ENCODE data around the gene CELA2A. TPM values are rescaled to one million over a fixed set of nuclear protein-coding genes. Genes with fewer than 3 reads are reported as not detected.

CELA2A gene
- total RNA-seq, 1 donor from 2014 or later, result not detected

- TF ChIP-seq CTCF (IDR thresholded peaks at IDR 0.05) (no peak), EZH2 (IDR thresholded peaks at IDR 0.05) (no peak), EZH2phosphoT487 (IDR thresholded peaks at IDR 0.05) (no peak)
- H3K9me3 ChIP-seq (ENCODE audit: low read depth), result no peaks in the 10 kb centered on the region
- no peaks in the 10 kb centered on the region for H3K36me3 ChIP-seq
- Mint-ChIP-seq H3K9me3 (no peaks in the 10 kb centered on the region), H3K27me3 (ENCODE audit: insufficient read depth, low read depth) (peaks cover 18% of the 10 kb centered on the region), H3K4me3 (peak overlapping the region; percentile 90), H3K36me3 (peaks cover 4% of the 10 kb centered on the region), H3K4me1 (peaks cover 44% of the 10 kb centered on the region), H3K27ac (no peak overlapping the region)
- no peak for DNase-seq (ENCODE audit: low spot score)
- H3K79me2 ChIP-seq (ENCODE audit: low read depth), result no peaks in the 10 kb centered on the region
- no peak overlapping the region for H3K27ac ChIP-seq
- peaks cover 54% of the 10 kb centered on the region for H3K27me3 ChIP-seq
- peaks cover 6% of the 10 kb centered on the region for H3F3A ChIP-seq (ENCODE audit: low read depth)
- H2AFZ ChIP-seq (replicated peaks), result no peak overlapping the region
- H3K4me1 ChIP-seq, result peaks cover 11% of the 10 kb centered on the region
- no peak overlapping the region for H3K4me2 ChIP-seq
- H4K20me1 ChIP-seq (ENCODE audit: low read depth), result peaks cover 14% of the 10 kb centered on the region
- H3K9ac ChIP-seq, result no peak overlapping the region
- H3K4me3 ChIP-seq, result no peak overlapping the region
Measured at GRCh38 chr1:15411593-15412137, 44.9 kb upstream of the CELA2A start.

DNA sequence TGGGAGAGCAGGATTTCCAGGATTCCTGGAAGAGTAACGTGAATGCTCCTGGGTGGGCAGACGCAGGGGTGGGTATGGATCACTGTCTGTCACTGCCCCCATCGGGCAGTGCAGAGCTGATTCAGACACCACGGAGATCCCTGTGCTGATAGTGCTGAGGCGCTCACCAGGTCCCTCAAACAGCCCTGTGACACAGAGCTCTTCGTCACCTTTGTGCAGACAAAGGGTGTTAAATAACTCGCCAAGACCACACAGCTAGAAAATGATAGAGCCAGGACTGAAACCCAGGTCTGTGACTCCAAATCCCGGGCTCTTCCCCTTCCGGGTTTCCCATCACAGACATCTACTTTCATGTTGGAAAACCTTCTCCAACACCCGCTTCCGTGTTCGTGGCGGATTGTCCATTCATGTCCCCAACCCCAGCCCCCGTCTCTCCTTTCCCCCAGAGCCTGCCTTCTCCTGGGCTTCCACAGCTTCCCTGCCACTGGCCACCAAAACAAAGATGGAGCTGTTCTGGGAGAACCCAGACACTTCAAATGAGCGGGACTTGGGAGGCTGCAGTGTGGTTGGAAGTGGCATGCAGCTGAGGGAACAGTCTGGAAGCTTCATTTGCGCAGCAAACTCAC lies 44.2 kb upstream of the CELA2A start:
- no peaks in the 10 kb centered on the region for H3K9me3 ChIP-seq (ENCODE audit: low read depth)
- no peak overlapping the region for H3K27ac ChIP-seq
- no peak overlapping the region for H3K9ac ChIP-seq
- Mint-ChIP-seq H3K9me3 (no peaks in the 10 kb centered on the region), H3K36me3 (peaks cover 4% of the 10 kb centered on the region), H3K4me1 (peaks cover 46% of the 10 kb centered on the region), H3K4me3 (peak overlapping the region; percentile 41), H3K27ac (no peak overlapping the region), H3K27me3 (ENCODE audit: insufficient read depth, low read depth) (peaks cover 18% of the 10 kb centered on the region)
- H2AFZ ChIP-seq (replicated peaks), result no peak overlapping the region
- no peak overlapping the region for H3K4me2 ChIP-seq
- H3K79me2 ChIP-seq (ENCODE audit: low read depth), result no peaks in the 10 kb centered on the region
- H3K4me1 ChIP-seq, result peaks cover 11% of the 10 kb centered on the region
- no peaks in the 10 kb centered on the region for H3K36me3 ChIP-seq
- DNase-seq (ENCODE audit: low spot score), result no peak
- H3F3A ChIP-seq (ENCODE audit: low read depth), result peaks cover 6% of the 10 kb centered on the region
- H3K27me3 ChIP-seq, result peaks cover 48% of the 10 kb centered on the region
- H3K4me3 ChIP-seq, result no peak overlapping the region
- peaks cover 14% of the 10 kb centered on the region for H4K20me1 ChIP-seq (ENCODE audit: low read depth)
- TF ChIP-seq EZH2 (IDR thresholded peaks at IDR 0.05) (no peak), CTCF (IDR thresholded peaks at IDR 0.05) (no peak), EZH2phosphoT487 (IDR thresholded peaks at IDR 0.05) (no peak)

DNA sequence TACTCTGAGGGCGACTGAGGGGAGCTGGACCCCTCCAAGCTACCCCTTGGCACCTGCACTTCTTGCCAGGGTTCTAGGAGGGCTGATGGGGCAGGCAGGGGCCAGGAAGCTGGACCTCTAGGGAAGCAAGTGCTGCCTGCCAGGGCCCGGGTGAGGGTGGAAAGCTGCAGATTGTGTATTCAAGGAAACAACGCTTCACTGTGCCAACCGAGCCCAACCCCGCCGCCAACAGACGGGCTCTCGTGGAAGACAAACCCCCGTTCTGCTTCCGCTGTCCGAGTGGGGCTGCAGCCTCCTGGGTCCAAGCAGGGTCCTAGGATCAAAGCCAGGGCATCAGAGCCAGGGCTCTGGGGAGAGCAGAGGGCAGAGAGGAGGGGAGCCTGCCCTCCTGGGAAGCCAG lies 43.7 kb upstream of the CELA2A start:
- Mint-ChIP-seq H3K27me3 (ENCODE audit: insufficient read depth, low read depth) (peaks cover 18% of the 10 kb centered on the region), H3K4me3 (peak overlapping the region; percentile 41), H3K27ac (no peak overlapping the region), H3K4me1 (peaks cover 48% of the 10 kb centered on the region), H3K9me3 (no peaks in the 10 kb centered on the region), H3K36me3 (peaks cover 4% of the 10 kb centered on the region)
- no peaks in the 10 kb centered on the region for H3K79me2 ChIP-seq (ENCODE audit: low read depth)
- no peak for TF ChIP-seq EZH2phosphoT487 (IDR thresholded peaks at IDR 0.05)
- TF ChIP-seq CTCF (IDR thresholded peaks at IDR 0.05), result no peak
- no peak for TF ChIP-seq EZH2 (IDR thresholded peaks at IDR 0.05)
- H3K9ac ChIP-seq, result no peak overlapping the region
- H2AFZ ChIP-seq (replicated peaks), result no peak overlapping the region
- H4K20me1 ChIP-seq (ENCODE audit: low read depth), result peaks cover 14% of the 10 kb centered on the region
- H3K36me3 ChIP-seq, result no peaks in the 10 kb centered on the region
- no peak overlapping the region for H3K4me3 ChIP-seq
- no peak overlapping the region for H3K27ac ChIP-seq
- peaks cover 43% of the 10 kb centered on the region for H3K27me3 ChIP-seq
- no peak overlapping the region for H3K4me2 ChIP-seq
- no peak for DNase-seq (ENCODE audit: low spot score)
- peaks cover 11% of the 10 kb centered on the region for H3K4me1 ChIP-seq
- peaks cover 6% of the 10 kb centered on the region for H3F3A ChIP-seq (ENCODE audit: low read depth)
- H3K9me3 ChIP-seq (ENCODE audit: low read depth), result no peaks in the 10 kb centered on the region

Measured in neural progenitor cell (in vitro differentiated cells).